H9 (cell line): Measurements from ENCODE around the gene PFDN2. TPM values are rescaled to one million over a fixed set of nuclear protein-coding genes. Genes with fewer than 3 reads are reported as not detected.

Experiments used
- DNase-seq: peaks from one replicate; pipeline ENCODE4 v3.0.0-alpha.2; 2017
- H2AFZ ChIP-seq: one replicate; pipeline ENCODE4 v1.6.1; 2013; ENCODE audit warnings: mild to moderate bottlenecking, low read length, control low read depth, moderate library complexity
- H2AK5ac ChIP-seq: 2 replicates; pipeline ENCODE4 v1.6.1; 2013; ENCODE audit warnings: low read length, control low read depth, mixed read lengths; ENCODE audit not compliant: insufficient read length
- H2BK120ac ChIP-seq: one replicate; pipeline ENCODE4 v1.6.1; 2013; ENCODE audit warnings: low read depth, mild to moderate bottlenecking, low read length, control low read depth, inconsistent platforms; ENCODE audit not compliant: poor library complexity, severe bottlenecking
- H2BK12ac ChIP-seq: 2 replicates; pipeline ENCODE4 v1.6.1; 2013; ENCODE audit warnings: low read length, control low read depth, mixed read lengths, low read depth; ENCODE audit not compliant: insufficient read length
- H2BK15ac ChIP-seq: 2 replicates; pipeline ENCODE4 v1.6.1; 2013; ENCODE audit warnings: low read depth, low read length, control low read depth
- H2BK20ac ChIP-seq: one replicate; pipeline ENCODE4 v1.6.1; 2013; ENCODE audit warnings: low read depth, mild to moderate bottlenecking, low read length, control low read depth, inconsistent platforms; ENCODE audit not compliant: poor library complexity, severe bottlenecking
- H2BK5ac ChIP-seq: 2 replicates; pipeline ENCODE4 v1.6.1; 2013; ENCODE audit warnings: low read length, control low read depth, mixed read lengths; ENCODE audit not compliant: insufficient read length
- H3K14ac ChIP-seq: 2 replicates; pipeline ENCODE4 v1.6.1; 2013; ENCODE audit warnings: low read length, control low read depth; ENCODE audit not compliant: insufficient read depth
- H3K18ac ChIP-seq: 2 replicates; pipeline ENCODE4 v1.6.1; 2013; ENCODE audit warnings: low read depth, mild to moderate bottlenecking, mixed read lengths, low read length, control low read depth; ENCODE audit not compliant: insufficient read length
- H3K23ac ChIP-seq: 2 replicates; pipeline ENCODE4 v1.6.1; 2013; ENCODE audit warnings: low read length, control low read depth, mixed read lengths, low read depth; ENCODE audit not compliant: insufficient read length
- H3K23me2 ChIP-seq: 2 replicates; pipeline ENCODE4 v1.6.1; 2013; ENCODE audit warnings: low read depth, mild to moderate bottlenecking, mixed read lengths, low read length, control low read depth; ENCODE audit not compliant: insufficient read length, poor library complexity, severe bottlenecking
- H3K27ac ChIP-seq: 2 replicates; pipeline ENCODE4 v1.5.1; 2013; ENCODE audit warnings: low read length, control low read depth, mixed read lengths, low read depth; ENCODE audit not compliant: insufficient read length
- H3K27me3 ChIP-seq: 2 replicates; pipeline ENCODE4 v1.6.1; 2013; ENCODE audit warnings: low read length, control low read depth, inconsistent platforms; ENCODE audit not compliant: insufficient read depth
- H3K4ac ChIP-seq: 2 replicates; pipeline ENCODE4 v1.6.1; 2013; ENCODE audit warnings: low read depth, mild to moderate bottlenecking, control low read depth, inconsistent platforms, low read length, moderate library complexity
- H3K4me1 ChIP-seq: 2 replicates; pipeline ENCODE4 v1.6.1; 2013; ENCODE audit warnings: low read length, control low read depth, inconsistent platforms; ENCODE audit not compliant: insufficient read depth
- H3K4me2 ChIP-seq: 2 replicates; pipeline ENCODE4 v1.6.1; 2013; ENCODE audit warnings: low read length, control low read depth, mixed read lengths; ENCODE audit not compliant: insufficient read length, insufficient read depth
- H3K56ac ChIP-seq: 2 replicates; pipeline ENCODE4 v1.6.1; 2013; ENCODE audit warnings: low read depth, mild to moderate bottlenecking, mixed read lengths, low read length, control low read depth; ENCODE audit not compliant: insufficient read length
- H3K79me1 ChIP-seq: 2 replicates; pipeline ENCODE4 v1.6.1; 2013; ENCODE audit warnings: low read depth, mild to moderate bottlenecking, moderate library complexity, low read length, control low read depth, inconsistent platforms; ENCODE audit not compliant: insufficient read depth, poor library complexity, severe bottlenecking
- H3K79me2 ChIP-seq: 2 replicates; pipeline ENCODE4 v1.6.1; 2013; ENCODE audit warnings: low read length, control low read depth, inconsistent platforms; ENCODE audit not compliant: insufficient read depth
- H3K9ac ChIP-seq: 2 replicates; pipeline ENCODE4 v1.6.1; 2013; ENCODE audit warnings: low read length, control low read depth, mixed read lengths; ENCODE audit not compliant: insufficient read length; ENCODE audit errors: extremely low read depth
- H3K9me3 ChIP-seq: one replicate; pipeline ENCODE4 v1.6.1; 2013; ENCODE audit warnings: low read depth, low read length, inconsistent platforms; ENCODE audit not compliant: control insufficient read depth
- H3T11ph ChIP-seq: one replicate; pipeline ENCODE4 v1.6.1; 2013; ENCODE audit warnings: mild to moderate bottlenecking, low read length, control low read depth, inconsistent platforms
- H4K20me1 ChIP-seq: one replicate; pipeline ENCODE4 v1.6.1; 2013; ENCODE audit not compliant: control insufficient read depth, insufficient read length, insufficient read depth
- H4K5ac ChIP-seq: 2 replicates; pipeline ENCODE4 v1.6.1; 2013; ENCODE audit warnings: low read depth, mild to moderate bottlenecking, mixed read lengths, low read length, control low read depth; ENCODE audit not compliant: insufficient read length
- H4K8ac ChIP-seq: replicated peaks from 2 replicates; pipeline ENCODE4 v1.6.1; 2013; ENCODE audit warnings: low read length, control low read depth, mixed read lengths, low read depth; ENCODE audit not compliant: insufficient read length
- H4K91ac ChIP-seq: 2 replicates; pipeline ENCODE4 v1.6.1; 2013; ENCODE audit warnings: low read depth, mild to moderate bottlenecking, moderate library complexity, mixed read lengths, low read length, control low read depth; ENCODE audit not compliant: insufficient read length
- H3K27ac Mint-ChIP-seq, 3 experiments: 2 replicates in 2 of 3; 3 replicates in 1 of 3; pipeline ENCODE4 v1.8.0; 2020 to 2021; ENCODE audit warnings: mixed read lengths in 3 of 3, mild to moderate bottlenecking in 1 of 3, moderate library complexity in 1 of 3
- H3K27me3 Mint-ChIP-seq: 2 replicates; pipeline ENCODE4 v1.8.0; 2021; ENCODE audit warnings: low read depth, mild to moderate bottlenecking, moderate library complexity, mixed read lengths
- H3K36me3 Mint-ChIP-seq, 3 experiments: 2 replicates in 2 of 3; 3 replicates in 1 of 3; pipeline ENCODE4 v1.8.0; 2020 to 2021; ENCODE audit warnings: low read depth in 3 of 3, mixed read lengths in 3 of 3; ENCODE audit not compliant: insufficient read depth in 1 of 3
- H3K4me1 Mint-ChIP-seq, 2 experiments: 2 replicates each; pipeline ENCODE4 v1.8.0; 2020; ENCODE audit warnings: mixed read lengths in 2 of 2
- H3K4me3 Mint-ChIP-seq, 2 experiments: 2 replicates in 1 of 2; 3 replicates in 1 of 2; pipeline ENCODE4 v1.8.0; 2020 to 2021; ENCODE audit warnings: mild to moderate bottlenecking in 2 of 2, mixed read lengths in 2 of 2, moderate library complexity in 1 of 2
- H3K9me3 Mint-ChIP-seq, 2 experiments: 2 replicates in 1 of 2; 3 replicates in 1 of 2; pipeline ENCODE4 v1.8.0; 2020; ENCODE audit warnings: mild to moderate bottlenecking in 2 of 2, mixed read lengths in 2 of 2, moderate library complexity in 1 of 2
- WGBS: extraction: QIAGEN DNeasy Blood & Tissue Kit; methylation state at CpG from one replicate; pipeline ENCODE4 v1.1.7; 2013; ENCODE audit warnings: missing lambda C conversion rate, low lambda C conversion rate, mixed read lengths; ENCODE audit not compliant: insufficient read length; ENCODE audit errors: extremely low coverage; 5-methylcytosine and 5-hydroxymethylcytosine counted together
- total RNA-seq: library from RNA; stranded (reverse); gene quantifications from 2 replicates; pipeline ENCODE4 v1.2.1, GENCODE V29; 2021
- TF ChIP-seq, protein P1 (sequence below): fragments of 200-600 bp; sonication (generic); conservative IDR thresholded peaks from 3 replicates; pipeline ENCODE4 v1.8.0; 2021; ENCODE audit warnings: antibody characterized with exemption, mild to moderate bottlenecking

Gene PFDN2
- total RNA-seq, 1 experiment from 2014 or later: 71.8 TPM

- TF ChIP-seq, protein P1, sequence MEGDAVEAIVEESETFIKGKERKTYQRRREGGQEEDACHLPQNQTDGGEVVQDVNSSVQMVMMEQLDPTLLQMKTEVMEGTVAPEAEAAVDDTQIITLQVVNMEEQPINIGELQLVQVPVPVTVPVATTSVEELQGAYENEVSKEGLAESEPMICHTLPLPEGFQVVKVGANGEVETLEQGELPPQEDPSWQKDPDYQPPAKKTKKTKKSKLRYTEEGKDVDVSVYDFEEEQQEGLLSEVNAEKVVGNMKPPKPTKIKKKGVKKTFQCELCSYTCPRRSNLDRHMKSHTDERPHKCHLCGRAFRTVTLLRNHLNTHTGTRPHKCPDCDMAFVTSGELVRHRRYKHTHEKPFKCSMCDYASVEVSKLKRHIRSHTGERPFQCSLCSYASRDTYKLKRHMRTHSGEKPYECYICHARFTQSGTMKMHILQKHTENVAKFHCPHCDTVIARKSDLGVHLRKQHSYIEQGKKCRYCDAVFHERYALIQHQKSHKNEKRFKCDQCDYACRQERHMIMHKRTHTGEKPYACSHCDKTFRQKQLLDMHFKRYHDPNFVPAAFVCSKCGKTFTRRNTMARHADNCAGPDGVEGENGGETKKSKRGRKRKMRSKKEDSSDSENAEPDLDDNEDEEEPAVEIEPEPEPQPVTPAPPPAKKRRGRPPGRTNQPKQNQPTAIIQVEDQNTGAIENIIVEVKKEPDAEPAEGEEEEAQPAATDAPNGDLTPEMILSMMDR: no peak
- H2BK120ac ChIP-seq: no peak overlapping the region
- H2AK5ac ChIP-seq: no peak overlapping the region
- no peak overlapping the region for H3K18ac ChIP-seq
- H3K9me3 ChIP-seq: no peaks in the 10 kb centered on the region
- peaks cover 9% of the 10 kb centered on the region; the same call in 1 of the 2 replicates for H3K79me2 ChIP-seq
- H2BK5ac ChIP-seq: no peak overlapping the region
- Mint-ChIP-seq H3K9me3 (no peaks in the 10 kb centered on the region), H3K27me3 (no peaks in the 10 kb centered on the region), H3K27ac (no peak overlapping the region), H3K4me3 (no peak overlapping the region), H3K36me3 (peaks cover 0 to 8% (median 4%) of the 10 kb centered on the region in 3 experiments; a peak in 5 of 7 replicates), H3K4me1 (peaks cover 2 to 7% of the 10 kb centered on the region in 2 experiments; a peak in 3 of 4 replicates)
- H2BK15ac ChIP-seq: no peak overlapping the region
- H3T11ph ChIP-seq: no peak overlapping the region
- peaks cover 7% of the 10 kb centered on the region for H3K79me1 ChIP-seq
- H2BK20ac ChIP-seq: no peak overlapping the region
- H3K56ac ChIP-seq: no peak overlapping the region
- WGBS: no CpG with 5 or more reads among the region's 2 CpGs
- no peaks in the 10 kb centered on the region for H3K4me1 ChIP-seq
- H3K27me3 ChIP-seq: no peaks in the 10 kb centered on the region
- H2BK12ac ChIP-seq: no peak overlapping the region
- no peak overlapping the region for H3K4ac ChIP-seq
- H2AFZ ChIP-seq: no peak overlapping the region
- H4K5ac ChIP-seq: no peak overlapping the region
- no peak overlapping the region for H4K91ac ChIP-seq
- H4K20me1 ChIP-seq: no peaks in the 10 kb centered on the region
- no peak overlapping the region for H4K8ac ChIP-seq
- no peak overlapping the region for H3K9ac ChIP-seq
- H3K14ac ChIP-seq: no peak overlapping the region
- no peak overlapping the region for H3K27ac ChIP-seq
- H3K23me2 ChIP-seq: no peaks in the 10 kb centered on the region
- no peak overlapping the region for H3K23ac ChIP-seq
- no peak for DNase-seq
- no peak overlapping the region for H3K4me2 ChIP-seq
Measured at GRCh38 chr1:161111527-161111926, 6.3 kb downstream of the PFDN2 start.
